ENCODE results near the gene PRSS12.
"Not testable (repeated sequence)": the region's sequence is repeated elsewhere in the genome, so short reads cannot be mapped to it uniquely, and the experiment has no call there.

The PRSS12 gene

GRCh38 chr4:118277243-118277642 lies 75.6 kb downstream of the PRSS12 start:
- peak overlapping the region; percentile 91 for H3K4me3 ChIP-seq (ENCODE audit: low read depth, low read length)

GRCh38 chr4:118276580-118276979 lies 76.2 kb downstream of the PRSS12 start:
- TF ChIP-seq MYC (IDR thresholded peaks at IDR 0.05; ENCODE audit: low read depth, low read length) (no peak), POLR2A (IDR thresholded peaks at IDR 0.05; ENCODE audit: extremely low read depth, insufficient read length) (no peak), CTCF (IDR thresholded peaks at IDR 0.05; ENCODE audit: low read depth, low read length) (no peak), MAX (IDR thresholded peaks at IDR 0.05; ENCODE audit: low read depth, low read length) (no peak)
- DNase-seq (ENCODE audit: low read depth) = no peak
- no peak overlapping the region for H3K4me3 ChIP-seq (ENCODE audit: low read depth, low read length)

More at GRCh38 chr4:118277243-118277642, 75.6 kb downstream of the PRSS12 start:
- no peak for DNase-seq (ENCODE audit: low read depth)
- TF ChIP-seq MYC (IDR thresholded peaks at IDR 0.05; ENCODE audit: low read depth, low read length) (no peak), MAX (IDR thresholded peaks at IDR 0.05; ENCODE audit: low read depth, low read length) (no peak), CTCF (IDR thresholded peaks at IDR 0.05; ENCODE audit: low read depth, low read length) (no peak), POLR2A (IDR thresholded peaks at IDR 0.05; ENCODE audit: extremely low read depth, insufficient read length) (no peak)

GRCh38 chr4:118273642-118274041 lies 79.2 kb downstream of the PRSS12 start:
- no peak for DNase-seq (ENCODE audit: low read depth)
- no peak overlapping the region for H3K4me3 ChIP-seq (ENCODE audit: low read depth, low read length)
- TF ChIP-seq MYC (IDR thresholded peaks at IDR 0.05; ENCODE audit: low read depth, low read length) (no peak), MAX (IDR thresholded peaks at IDR 0.05; ENCODE audit: low read depth, low read length) (no peak), POLR2A (IDR thresholded peaks at IDR 0.05; ENCODE audit: extremely low read depth, insufficient read length) (no peak), CTCF (IDR thresholded peaks at IDR 0.05; ENCODE audit: low read depth, low read length) (no peak)

GRCh38 chr4:118271788-118272187 lies 81.0 kb downstream of the PRSS12 start:
- TF ChIP-seq MYC (IDR thresholded peaks at IDR 0.05; ENCODE audit: low read depth, low read length) (no peak), CTCF (IDR thresholded peaks at IDR 0.05; ENCODE audit: low read depth, low read length) (no peak), MAX (IDR thresholded peaks at IDR 0.05; ENCODE audit: low read depth, low read length) (no peak), POLR2A (IDR thresholded peaks at IDR 0.05; ENCODE audit: extremely low read depth, insufficient read length) (no peak)
- DNase-seq (ENCODE audit: low read depth) = no peak
- no peak overlapping the region for H3K4me3 ChIP-seq (ENCODE audit: low read depth, low read length)

GRCh38 chr4:118270492-118270891 lies 82.3 kb downstream of the PRSS12 start:
- no peak overlapping the region for H3K4me3 ChIP-seq (ENCODE audit: low read depth, low read length)
- DNase-seq (ENCODE audit: low read depth) = peak; percentile 67
- TF ChIP-seq MAX (IDR thresholded peaks at IDR 0.05; ENCODE audit: low read depth, low read length) = no peak
- no peak for TF ChIP-seq CTCF (IDR thresholded peaks at IDR 0.05; ENCODE audit: low read depth, low read length)
- no peak for TF ChIP-seq POLR2A (IDR thresholded peaks at IDR 0.05; ENCODE audit: extremely low read depth, insufficient read length)
- TF ChIP-seq MYC (IDR thresholded peaks at IDR 0.05; ENCODE audit: low read depth, low read length) = no peak

GRCh38 chr4:118268780-118269179 lies 84.0 kb downstream of the PRSS12 start:
- H3K4me3 ChIP-seq (ENCODE audit: low read depth, low read length) = no peak overlapping the region
- TF ChIP-seq MAX (IDR thresholded peaks at IDR 0.05; ENCODE audit: low read depth, low read length) (no peak), MYC (IDR thresholded peaks at IDR 0.05; ENCODE audit: low read depth, low read length) (no peak), POLR2A (IDR thresholded peaks at IDR 0.05; ENCODE audit: extremely low read depth, insufficient read length) (no peak)
- no peak for DNase-seq (ENCODE audit: low read depth)

GRCh38 chr4:118266145-118266496 lies 86.7 kb downstream of the PRSS12 start:
- not testable (repeated sequence) for H3K4me3 ChIP-seq (ENCODE audit: low read depth, low read length); DNase-seq (ENCODE audit: low read depth)

Data from NB4 (cell line).